ENCODE results near the gene S100A6. TPM values are rescaled to one million over a fixed set of nuclear protein-coding genes. Genes with fewer than 3 reads are reported as not detected.

Gene S100A6
- total RNA-seq, 1 experiment from 2014 or later, result 1,633 TPM

DNA sequence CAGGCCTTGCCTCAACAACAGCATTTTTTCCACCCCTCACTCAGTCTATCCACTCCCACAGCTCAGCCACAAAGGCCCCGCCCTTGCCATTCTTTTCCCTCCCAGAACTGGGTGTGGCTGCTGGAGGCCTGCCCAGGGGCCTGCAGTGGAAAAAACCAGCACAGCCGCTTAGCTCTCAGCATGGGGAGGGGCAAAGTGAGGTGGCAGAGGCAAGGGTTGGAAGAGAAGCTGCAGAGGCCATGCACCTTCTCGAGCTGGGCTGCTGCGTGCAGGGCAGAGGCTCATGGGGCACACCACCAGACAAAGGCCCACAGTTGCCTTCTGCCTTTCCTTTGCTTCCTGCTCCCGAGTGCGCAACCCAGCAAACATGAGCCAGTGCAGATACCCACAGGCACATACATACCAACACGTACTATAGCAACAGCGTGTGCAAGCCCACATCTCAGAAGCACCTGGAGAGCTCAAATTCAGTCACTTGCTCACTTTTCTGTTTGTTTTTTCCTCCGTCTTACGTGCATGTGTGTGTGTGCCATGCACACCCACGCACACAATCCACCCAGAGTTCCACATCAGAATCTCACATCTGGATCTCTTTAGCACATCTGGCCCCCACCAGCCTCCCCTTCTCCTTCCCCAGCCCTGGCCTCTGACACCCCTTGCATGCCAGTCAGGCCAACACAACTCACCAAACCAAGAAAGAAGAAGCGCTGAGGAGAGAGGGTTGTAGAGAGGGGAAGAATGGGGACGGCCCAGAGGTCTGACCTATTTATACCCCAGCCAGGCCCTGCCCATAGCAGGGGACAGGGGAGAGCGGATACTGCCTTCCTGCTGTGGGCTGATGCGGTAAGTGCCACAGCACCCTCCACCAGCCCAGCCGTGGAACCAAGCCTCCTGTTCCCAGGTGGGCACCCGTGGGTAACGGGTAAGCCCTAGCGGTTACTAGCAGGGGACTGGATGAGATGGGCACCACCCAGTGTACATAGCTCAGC, 9.6 kb upstream of the S100A6 start, which contains the start of gene S100A4:
Gene S100A4, minus strand, starts transcription at position 740 of the 989 bp plus-strand sequence. CDS start 1,012 bp downstream, outside the sequence.
- ChIA-PET POLR2A (interaction anchor here (0.6 to 5.6 kb wide), 13 partner anchors 8 to 70 kb away, joined by 3 to 67 read pairs (median 5); partner anchors contain the start of genes S100A14, S100A16, S100A2 and S100A6), CTCF (interaction anchor here (1.0 to 2.0 kb wide), 4 partner anchors 12 to 83 kb away, joined by 4 to 7 read pairs (median 4); partner anchors contain the start of gene S100A1), RAD21 (ENCODE audit: low non-redundant PET in 1 of 2, low total read pairs in 2 of 2, uncharacterized antibody in 2 of 2, unreplicated experiment in 2 of 2) (interaction anchor here (1.0 to 1.5 kb wide), 4 partner anchors 13 to 23 kb away, joined by 4 to 7 read pairs (median 4); partner anchors contain the start of gene S100A2 (in 1 of the 2))
- H3K36me3 ChIP-seq (ENCODE audit: control insufficient read depth in 1 of 2, insufficient read depth in 2 of 2, low read length in 2 of 2), result no peaks in the 10 kb centered on the region
- BruUV-seq (replicated peaks), result TSS peak; percentile 92
- no peaks in the 10 kb centered on the region for H3K9me2 ChIP-seq (ENCODE audit: insufficient read depth)
- H3K27me3 ChIP-seq (ENCODE audit: insufficient read depth, low read length), result no peaks in the 10 kb centered on the region
- peaks cover 14% of the 10 kb centered on the region; the same call in 1 of the 2 replicates for H3K79me2 ChIP-seq (ENCODE audit: insufficient read depth, low read length)
- peak within 1 kb of the TSS; percentile 77 for H3K4me2 ChIP-seq (ENCODE audit: low read length)
- DNase-seq (ENCODE audit: low read depth, low spot score), result peak; percentile 87
- H3K9me3 ChIP-seq (ENCODE audit: control insufficient read depth in 1 of 2, insufficient read depth in 1 of 2, low read depth in 1 of 2, low read length in 2 of 2), result no peaks in the 10 kb centered on the region
- peaks cover 96 to 100% of the 10 kb centered on the region in 2 experiments for H3K4me1 ChIP-seq (ENCODE audit: control insufficient read depth in 1 of 2, insufficient read depth in 2 of 2, low read length in 2 of 2)
- intact Hi-C loops (cut with micrococcal nuclease), result no loop called here
- H4K20me1 ChIP-seq (ENCODE audit: insufficient read depth), result no peaks in the 10 kb centered on the region
- H3K4me3 ChIP-seq (replicated peaks in 1 of 2; ENCODE audit: low read depth in 1 of 2, low read length in 2 of 2), result peak within 1 kb of the TSS; percentile 50 to 54
- no peak within 1 kb of the TSS for H2AFZ ChIP-seq (ENCODE audit: low read depth, low read length, poor library complexity, severe bottlenecking)
- peak within 1 kb of the TSS; percentile 97 for H3K27ac ChIP-seq (ENCODE audit: low read depth, low read length)
- ATAC-seq, result peak; percentile 71
- peak within 1 kb of the TSS; percentile 81 for H3K9ac ChIP-seq (ENCODE audit: low read length)
- TF ChIP-seq CEBPB (IDR thresholded peaks at IDR 0.05; ENCODE audit: low read depth), result no peak
- TF ChIP-seq CTCF (IDR thresholded peaks at IDR 0.05 in 2 of 3, conservative IDR thresholded peaks at IDR 0.05 in 1 of 3; ENCODE audit: borderline replicate concordance in 1 of 3, insufficient read depth in 1 of 3, low read depth in 2 of 3, low read length in 2 of 3), result no peak
- no peak for TF ChIP-seq EZH2phosphoT487 (IDR thresholded peaks at IDR 0.05; ENCODE audit: borderline replicate concordance)
- no peak for TF ChIP-seq EZH2 (IDR thresholded peaks at IDR 0.05)
- TF ChIP-seq ZFX (IDR thresholded peaks at IDR 0.05), result no peak; the same call in 1 of the 2 replicates
- TF ChIP-seq POLR2AphosphoS5 (IDR thresholded peaks at IDR 0.05; ENCODE audit: low read depth, low read length), result peak; percentile 62
- TF ChIP-seq CBX3 (IDR thresholded peaks at IDR 0.05; ENCODE audit: low read depth), result no peak
- TF ChIP-seq REST (IDR thresholded peaks at IDR 0.05; ENCODE audit: low read depth), result no peak
- TF ChIP-seq, protein P1, sequence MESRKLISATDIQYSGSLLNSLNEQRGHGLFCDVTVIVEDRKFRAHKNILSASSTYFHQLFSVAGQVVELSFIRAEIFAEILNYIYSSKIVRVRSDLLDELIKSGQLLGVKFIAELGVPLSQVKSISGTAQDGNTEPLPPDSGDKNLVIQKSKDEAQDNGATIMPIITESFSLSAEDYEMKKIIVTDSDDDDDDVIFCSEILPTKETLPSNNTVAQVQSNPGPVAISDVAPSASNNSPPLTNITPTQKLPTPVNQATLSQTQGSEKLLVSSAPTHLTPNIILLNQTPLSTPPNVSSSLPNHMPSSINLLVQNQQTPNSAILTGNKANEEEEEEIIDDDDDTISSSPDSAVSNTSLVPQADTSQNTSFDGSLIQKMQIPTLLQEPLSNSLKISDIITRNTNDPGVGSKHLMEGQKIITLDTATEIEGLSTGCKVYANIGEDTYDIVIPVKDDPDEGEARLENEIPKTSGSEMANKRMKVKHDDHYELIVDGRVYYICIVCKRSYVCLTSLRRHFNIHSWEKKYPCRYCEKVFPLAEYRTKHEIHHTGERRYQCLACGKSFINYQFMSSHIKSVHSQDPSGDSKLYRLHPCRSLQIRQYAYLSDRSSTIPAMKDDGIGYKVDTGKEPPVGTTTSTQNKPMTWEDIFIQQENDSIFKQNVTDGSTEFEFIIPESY (IDR thresholded peaks at IDR 0.05; ENCODE audit: extremely low read depth, insufficient replicate concordance, low read length), result no peak
- no peak for TF ChIP-seq SIN3A (IDR thresholded peaks at IDR 0.05; ENCODE audit: low read depth)
- no peak for TF ChIP-seq FOSL1 (IDR thresholded peaks at IDR 0.05; ENCODE audit: low read depth)
- no peak for TF ChIP-seq SP1 (IDR thresholded peaks at IDR 0.05; ENCODE audit: low read depth)
- no peak for TF ChIP-seq RAD21 (IDR thresholded peaks at IDR 0.05; ENCODE audit: low read depth)
- no peak for TF ChIP-seq ELF1 (IDR thresholded peaks at IDR 0.05; ENCODE audit: borderline replicate concordance, low read depth)
- TF ChIP-seq ZNF274 (IDR thresholded peaks at IDR 0.05; ENCODE audit: low read depth, low read length), result no peak
- no peak for TF ChIP-seq JUND (IDR thresholded peaks at IDR 0.05)
- TF ChIP-seq TCF7L2 (IDR thresholded peaks at IDR 0.05; ENCODE audit: borderline replicate concordance, extremely low read depth, insufficient read depth, insufficient read length), result peak; percentile 8
- TF ChIP-seq SRF (IDR thresholded peaks at IDR 0.05; ENCODE audit: low read depth), result no peak
- TF ChIP-seq POLR2A (IDR thresholded peaks at IDR 0.05; ENCODE audit: borderline replicate concordance, extremely low read depth, insufficient read depth, insufficient read length), result peak; percentile 60

Data from HCT116 (cell line).